Endothelial cell (in vitro differentiated cells): ENCODE data around the gene MACROD2. TPM values are rescaled to one million over a fixed set of nuclear protein-coding genes. Genes with fewer than 3 reads are reported as not detected.

Source experiments
- DNase-seq: peaks from one replicate; pipeline ENCODE4 v3.0.0; 2021; ENCODE audit warnings: low spot score
- H3K27ac Mint-ChIP-seq: one replicate; pipeline ENCODE4 v1.8.0; 2021; ENCODE audit warnings: mixed read lengths, inconsistent platforms; ENCODE audit not compliant: unreplicated experiment
- H3K27me3 Mint-ChIP-seq: one replicate; pipeline ENCODE4 v1.8.0; 2021; ENCODE audit warnings: mild to moderate bottlenecking, moderate library complexity, mixed read lengths, inconsistent platforms; ENCODE audit not compliant: unreplicated experiment
- H3K36me3 Mint-ChIP-seq: one replicate; pipeline ENCODE4 v1.8.0; 2021; ENCODE audit warnings: mild to moderate bottlenecking, low read depth, mixed read lengths, inconsistent platforms; ENCODE audit not compliant: unreplicated experiment
- H3K4me1 Mint-ChIP-seq: one replicate; pipeline ENCODE4 v1.8.0; 2021; ENCODE audit warnings: mild to moderate bottlenecking, mixed read lengths, inconsistent platforms; ENCODE audit not compliant: unreplicated experiment
- H3K4me3 Mint-ChIP-seq: one replicate; pipeline ENCODE4 v1.8.0; 2021; ENCODE audit warnings: mild to moderate bottlenecking, mixed read lengths, inconsistent platforms; ENCODE audit not compliant: unreplicated experiment
- H3K9me3 Mint-ChIP-seq: one replicate; pipeline ENCODE4 v1.8.0; 2021; ENCODE audit warnings: mixed read lengths, inconsistent platforms; ENCODE audit not compliant: unreplicated experiment
- CTCF ChIP-seq: fragments of 200-600 bp; sonication (generic); IDR thresholded peaks from one replicate; pipeline ENCODE4 v1.5.0; 2021; ENCODE audit warnings: antibody characterized with exemption; ENCODE audit not compliant: unreplicated experiment
- total RNA-seq: library from RNA; stranded (reverse); fragmentation: NEBNext Ultra II Directional; extraction: Animal tissue kit (Norgen Biotek cat#: 25700); gene quantifications from one replicate; pipeline ENCODE4 v1.2.1, GENCODE V29; 2021; ENCODE audit not compliant: unreplicated experiment

Gene MACROD2
- total RNA-seq, 1 donor from 2014 or later = 6.4 TPM

GRCh38 chr20:14386726-14387125, 391.4 kb downstream of the MACROD2 start:
- Mint-ChIP-seq H3K4me1 (no peaks in the 10 kb centered on the region), H3K27me3 (no peaks in the 10 kb centered on the region), H3K9me3 (no peaks in the 10 kb centered on the region), H3K27ac (no peak overlapping the region), H3K36me3 (no peaks in the 10 kb centered on the region), H3K4me3 (no peak overlapping the region)
- DNase-seq = no peak
- no peak for TF ChIP-seq CTCF

GRCh38 chr20:14401479-14402138, 406.3 kb downstream of the MACROD2 start:
- no peak for DNase-seq
- no peak overlapping the region for H3K4me3 Mint-ChIP-seq

DNA sequence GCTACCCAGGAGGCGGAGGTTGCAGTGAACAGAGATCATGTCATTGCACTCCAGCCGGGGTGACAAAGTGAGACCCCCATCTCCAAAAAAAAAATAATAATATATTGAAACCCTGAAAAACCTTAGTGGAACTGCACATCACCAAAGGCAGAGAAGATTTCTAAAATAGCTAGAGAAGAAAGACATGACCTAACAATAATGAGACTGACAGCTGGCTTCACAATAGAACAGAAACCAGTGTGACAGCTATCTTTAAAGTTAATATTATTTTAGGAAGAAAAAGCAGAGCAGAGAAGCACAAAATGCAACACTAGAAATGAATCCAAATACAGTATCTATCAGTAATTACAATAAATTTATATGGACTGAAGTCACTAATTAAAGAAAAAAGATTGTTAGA, 409.2 kb downstream of the MACROD2 start:
- H3K4me1 Mint-ChIP-seq = peaks cover 2% of the 10 kb centered on the region
- H3K27me3 Mint-ChIP-seq = no peaks in the 10 kb centered on the region
- no peak overlapping the region for H3K4me3 Mint-ChIP-seq

More at GRCh38 chr20:14401479-14402138, 406.3 kb downstream of the MACROD2 start:
- Mint-ChIP-seq H3K4me1 (peaks cover 2% of the 10 kb centered on the region), H3K27me3 (no peaks in the 10 kb centered on the region), H3K9me3 (no peaks in the 10 kb centered on the region), H3K27ac (no peak overlapping the region), H3K36me3 (no peaks in the 10 kb centered on the region)
- TF ChIP-seq CTCF = no peak

GRCh38 chr20:14406495-14406894, 411.2 kb downstream of the MACROD2 start:
- H3K36me3 Mint-ChIP-seq = no peaks in the 10 kb centered on the region
- H3K4me1 Mint-ChIP-seq = peaks cover 2% of the 10 kb centered on the region
- H3K4me3 Mint-ChIP-seq = no peak overlapping the region
- no peaks in the 10 kb centered on the region for H3K9me3 Mint-ChIP-seq
- no peak for DNase-seq
- no peaks in the 10 kb centered on the region for H3K27me3 Mint-ChIP-seq
- no peak for TF ChIP-seq CTCF
- H3K27ac Mint-ChIP-seq = no peak overlapping the region

More for the DNA sequence above, 409.2 kb downstream of the MACROD2 start:
- no peak for TF ChIP-seq CTCF
- Mint-ChIP-seq H3K9me3 (no peaks in the 10 kb centered on the region), H3K27ac (no peak overlapping the region), H3K36me3 (no peaks in the 10 kb centered on the region)
- no peak for DNase-seq

- no peak for DNase-seq
- no peak for TF ChIP-seq CTCF
- Mint-ChIP-seq H3K27me3 (no peaks in the 10 kb centered on the region), H3K36me3 (no peaks in the 10 kb centered on the region), H3K4me1 (peaks cover 2% of the 10 kb centered on the region), H3K27ac (no peak overlapping the region), H3K4me3 (no peak overlapping the region), H3K9me3 (no peaks in the 10 kb centered on the region)
Observed at GRCh38 chr20:14407336-14407735, 412.0 kb downstream of the MACROD2 start.
